Measurements from ENCODE around the gene IGFBP2.
A peak's percentile ranks its signal among the peaks of the same experiment; 100 is the strongest.

DNA sequence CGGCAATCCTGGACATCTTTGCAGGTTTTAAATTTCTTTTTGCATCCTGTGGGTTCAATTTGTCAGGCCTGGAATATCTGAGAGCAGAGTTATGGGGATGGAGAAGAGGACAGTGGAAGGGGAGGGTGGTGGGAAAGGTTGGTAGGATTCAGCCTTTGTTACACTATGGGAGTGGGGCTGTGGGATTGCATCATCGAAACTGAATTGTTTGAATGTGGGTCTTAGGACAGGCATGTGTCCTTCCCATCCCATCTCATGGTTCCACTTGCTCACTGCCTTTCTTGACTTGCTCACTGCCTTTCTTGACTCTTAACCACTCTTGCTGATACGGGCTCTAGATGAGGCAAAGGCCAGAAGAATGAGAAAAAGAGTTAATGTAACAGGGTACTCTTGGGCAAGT lies 12.9 kb downstream of the IGFBP2 start:
- TF ChIP-seq POLR2A (IDR thresholded peaks at IDR 0.05; ENCODE audit: low read depth, low read length) (no peak), BHLHE40 (IDR thresholded peaks at IDR 0.05; ENCODE audit: low read depth, low read length) (no peak), CEBPB (IDR thresholded peaks at IDR 0.05; ENCODE audit: low read depth, low read length) (peak; percentile 65), MXI1 (IDR thresholded peaks at IDR 0.05; ENCODE audit: borderline replicate concordance, low read depth, low read length) (no peak), SMC3 (IDR thresholded peaks at IDR 0.05; ENCODE audit: low read depth, low read length) (no peak)
- TF ChIP-seq, protein P1, sequence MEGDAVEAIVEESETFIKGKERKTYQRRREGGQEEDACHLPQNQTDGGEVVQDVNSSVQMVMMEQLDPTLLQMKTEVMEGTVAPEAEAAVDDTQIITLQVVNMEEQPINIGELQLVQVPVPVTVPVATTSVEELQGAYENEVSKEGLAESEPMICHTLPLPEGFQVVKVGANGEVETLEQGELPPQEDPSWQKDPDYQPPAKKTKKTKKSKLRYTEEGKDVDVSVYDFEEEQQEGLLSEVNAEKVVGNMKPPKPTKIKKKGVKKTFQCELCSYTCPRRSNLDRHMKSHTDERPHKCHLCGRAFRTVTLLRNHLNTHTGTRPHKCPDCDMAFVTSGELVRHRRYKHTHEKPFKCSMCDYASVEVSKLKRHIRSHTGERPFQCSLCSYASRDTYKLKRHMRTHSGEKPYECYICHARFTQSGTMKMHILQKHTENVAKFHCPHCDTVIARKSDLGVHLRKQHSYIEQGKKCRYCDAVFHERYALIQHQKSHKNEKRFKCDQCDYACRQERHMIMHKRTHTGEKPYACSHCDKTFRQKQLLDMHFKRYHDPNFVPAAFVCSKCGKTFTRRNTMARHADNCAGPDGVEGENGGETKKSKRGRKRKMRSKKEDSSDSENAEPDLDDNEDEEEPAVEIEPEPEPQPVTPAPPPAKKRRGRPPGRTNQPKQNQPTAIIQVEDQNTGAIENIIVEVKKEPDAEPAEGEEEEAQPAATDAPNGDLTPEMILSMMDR (conservative IDR thresholded peaks at IDR 0.05; ENCODE audit: low read depth, low read length): no peak
